Neural cell (in vitro differentiated cells): ENCODE data around the gene SIM1. TPM values are rescaled to one million over a fixed set of nuclear protein-coding genes. Genes with fewer than 3 reads are reported as not detected.

Source experiments
- H2AFZ ChIP-seq: fragments of 200-600, 300-800 bp; sonication (generic), shearing (Covaris generic); 2 replicates; pipeline ENCODE4 v1.6.0; 2014; ENCODE audit warnings: low read depth, mild to moderate bottlenecking, antibody characterized with exemption, low read length, moderate library complexity
- H3F3A ChIP-seq: fragments of 200-600 bp; shearing (Covaris generic); 2 replicates; pipeline ENCODE4 v1.6.1; 2016; ENCODE audit warnings: mild to moderate bottlenecking, moderate library complexity, mixed read lengths, antibody characterized with exemption, low read length; ENCODE audit not compliant: insufficient read depth, poor library complexity, severe bottlenecking
- H3K27ac ChIP-seq: fragments of 200-600, 300-800 bp; sonication (generic), shearing (Covaris generic); 2 replicates; pipeline ENCODE4 v1.5.1; 2014; ENCODE audit warnings: mild to moderate bottlenecking, low read length, moderate library complexity
- H3K27me3 ChIP-seq: fragments of 300-800, 200-600 bp; sonication (generic), shearing (Covaris generic); 2 replicates; pipeline ENCODE4 v1.6.0; 2014; ENCODE audit warnings: mild to moderate bottlenecking, low read depth, low read length, moderate library complexity; ENCODE audit not compliant: insufficient read depth
- H3K36me3 ChIP-seq: fragments of 300-800, 200-600 bp; sonication (generic), shearing (Covaris generic); 2 replicates; pipeline ENCODE4 v1.5.1; 2014; ENCODE audit warnings: mild to moderate bottlenecking, antibody characterized with exemption, low read length, moderate library complexity; ENCODE audit not compliant: insufficient read depth
- H3K4me2 ChIP-seq: fragments of 300-800, 200-600 bp; sonication (generic), shearing (Covaris generic); 2 replicates; pipeline ENCODE4 v1.6.0; 2014; ENCODE audit warnings: mild to moderate bottlenecking, low read length
- H3K4me3 ChIP-seq: fragments of 300-800, 200-600 bp; sonication (generic), shearing (Covaris generic); 2 replicates; pipeline ENCODE4 v1.5.1; 2014; ENCODE audit warnings: mild to moderate bottlenecking, low read length, moderate library complexity
- H3K79me2 ChIP-seq: fragments of 200-600 bp; shearing (Covaris generic); replicated peaks from 2 replicates; pipeline ENCODE4 v1.6.0; 2014; ENCODE audit warnings: mild to moderate bottlenecking, low read length, moderate library complexity; ENCODE audit not compliant: insufficient read depth
- H3K9ac ChIP-seq: fragments of 300-800, 200-600 bp; sonication (generic), shearing (Covaris generic); 2 replicates; pipeline ENCODE4 v1.6.1; 2016; ENCODE audit warnings: mild to moderate bottlenecking, low read length, mixed read lengths
- H3K9me2 ChIP-seq: fragments of 200-600 bp; shearing (Covaris generic); 2 replicates; pipeline ENCODE4 v1.6.1; 2016; ENCODE audit warnings: mild to moderate bottlenecking, low read length, mixed read lengths; ENCODE audit not compliant: insufficient read depth
- H3K9me3 ChIP-seq: fragments of 200-600, 300-800 bp; sonication (generic), shearing (Covaris generic); 2 replicates; pipeline ENCODE4 v1.6.1; 2016; ENCODE audit warnings: mild to moderate bottlenecking, mixed run types, low read length, moderate library complexity, mixed read lengths
- H4K20me1 ChIP-seq: fragments of 200-600 bp; shearing (Covaris generic); 2 replicates; pipeline ENCODE4 v1.6.1; 2016; ENCODE audit warnings: mild to moderate bottlenecking, mixed run types; ENCODE audit not compliant: insufficient read depth
- CTCF ChIP-seq: fragments of 450-650 bp; IDR thresholded peaks from 2 replicates; pipeline ENCODE4 v1.5.1; 2014; ENCODE audit warnings: antibody characterized with exemption, mild to moderate bottlenecking, moderate library complexity; ENCODE audit not compliant: poor library complexity, severe bottlenecking
- EP300 ChIP-seq: fragments of 450-650 bp; conservative IDR thresholded peaks from 2 replicates; pipeline ENCODE4 v1.6.1; 2014; ENCODE audit warnings: antibody characterized with exemption, mild to moderate bottlenecking, moderate library complexity; ENCODE audit not compliant: poor library complexity, severe bottlenecking
- EZH2 ChIP-seq: fragments of 200-600, 300-800 bp; shearing (Covaris generic), sonication (generic); IDR thresholded peaks from 2 replicates; pipeline ENCODE4 v1.6.1; 2014; ENCODE audit warnings: antibody characterized with exemption, low read length, borderline replicate concordance, mild to moderate bottlenecking; ENCODE audit not compliant: insufficient read depth, poor library complexity, severe bottlenecking
- MXI1 ChIP-seq: fragments of 450-650 bp; conservative IDR thresholded peaks from 2 replicates; pipeline ENCODE4 v1.6.1; 2014; ENCODE audit warnings: antibody characterized with exemption, mild to moderate bottlenecking; ENCODE audit not compliant: poor library complexity, severe bottlenecking
- POLR2AphosphoS5 ChIP-seq: IDR thresholded peaks from 2 replicates; pipeline ENCODE4 v1.6.1; 2012
- RAD21 ChIP-seq: fragments of 450-650 bp; conservative IDR thresholded peaks from 2 replicates; pipeline ENCODE4 v1.6.1; 2014; ENCODE audit warnings: antibody characterized with exemption, mild to moderate bottlenecking, moderate library complexity
- SMC3 ChIP-seq: fragments of 450-650 bp; conservative IDR thresholded peaks from 2 replicates; pipeline ENCODE4 v1.6.1; 2014; ENCODE audit warnings: antibody characterized with exemption, mild to moderate bottlenecking, moderate library complexity; ENCODE audit not compliant: poor library complexity
- TAF1 ChIP-seq: IDR thresholded peaks from 2 replicates; pipeline ENCODE4 v1.6.1; 2012; ENCODE audit warnings: low read depth
- polyA plus RNA-seq: library from polyadenylated mRNA; depleted of rRNA; stranded (reverse); fragments of >200 nt; gene quantifications from 2 replicates; pipeline ENCODE4 v1.2.3, GENCODE V29; 2014
- TF ChIP-seq, protein P1 (sequence below): IDR thresholded peaks from 2 replicates; pipeline ENCODE4 v1.6.1; 2012; ENCODE audit warnings: borderline replicate concordance

The SIM1 gene
- polyA plus RNA-seq, 1 donor from 2014 or later: not detected

DNA sequence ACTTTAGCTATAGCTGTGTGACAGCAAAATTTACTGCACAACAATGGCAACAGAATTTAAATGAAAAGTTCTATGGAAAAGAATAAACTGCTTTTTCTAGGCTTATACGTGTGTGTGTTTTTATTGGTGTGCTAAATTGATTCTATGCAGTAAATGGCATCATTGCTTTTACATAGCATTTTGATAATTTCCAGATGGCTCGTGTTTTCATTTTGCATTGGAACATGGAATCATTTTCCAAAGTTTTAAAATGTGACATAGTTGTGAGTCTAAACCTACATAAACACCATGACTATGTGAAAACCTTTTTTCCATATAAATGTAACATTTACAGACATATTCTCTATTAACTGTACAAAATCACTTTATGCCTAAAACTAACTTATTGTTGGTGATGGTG lies 127.8 kb downstream of the SIM1 start:
- Histone ChIP-seq H3K9me2 (no peaks in the 10 kb centered on the region), H3K27me3 (no peaks in the 10 kb centered on the region), H3K79me2 (no peaks in the 10 kb centered on the region), H3K27ac (no peak overlapping the region), H3F3A (no peaks in the 10 kb centered on the region), H3K9me3 (no peaks in the 10 kb centered on the region), H3K4me2 (no peak overlapping the region), H3K9ac (no peak overlapping the region), H3K36me3 (no peaks in the 10 kb centered on the region), H2AFZ (no peak overlapping the region), H4K20me1 (no peaks in the 10 kb centered on the region), H3K4me3 (no peak overlapping the region)
- TF ChIP-seq RAD21 (no peak), POLR2AphosphoS5 (no peak), EZH2 (no peak), MXI1 (no peak), CTCF (no peak), SMC3 (no peak), EP300 (no peak), TAF1 (no peak)
- TF ChIP-seq, protein P1, sequence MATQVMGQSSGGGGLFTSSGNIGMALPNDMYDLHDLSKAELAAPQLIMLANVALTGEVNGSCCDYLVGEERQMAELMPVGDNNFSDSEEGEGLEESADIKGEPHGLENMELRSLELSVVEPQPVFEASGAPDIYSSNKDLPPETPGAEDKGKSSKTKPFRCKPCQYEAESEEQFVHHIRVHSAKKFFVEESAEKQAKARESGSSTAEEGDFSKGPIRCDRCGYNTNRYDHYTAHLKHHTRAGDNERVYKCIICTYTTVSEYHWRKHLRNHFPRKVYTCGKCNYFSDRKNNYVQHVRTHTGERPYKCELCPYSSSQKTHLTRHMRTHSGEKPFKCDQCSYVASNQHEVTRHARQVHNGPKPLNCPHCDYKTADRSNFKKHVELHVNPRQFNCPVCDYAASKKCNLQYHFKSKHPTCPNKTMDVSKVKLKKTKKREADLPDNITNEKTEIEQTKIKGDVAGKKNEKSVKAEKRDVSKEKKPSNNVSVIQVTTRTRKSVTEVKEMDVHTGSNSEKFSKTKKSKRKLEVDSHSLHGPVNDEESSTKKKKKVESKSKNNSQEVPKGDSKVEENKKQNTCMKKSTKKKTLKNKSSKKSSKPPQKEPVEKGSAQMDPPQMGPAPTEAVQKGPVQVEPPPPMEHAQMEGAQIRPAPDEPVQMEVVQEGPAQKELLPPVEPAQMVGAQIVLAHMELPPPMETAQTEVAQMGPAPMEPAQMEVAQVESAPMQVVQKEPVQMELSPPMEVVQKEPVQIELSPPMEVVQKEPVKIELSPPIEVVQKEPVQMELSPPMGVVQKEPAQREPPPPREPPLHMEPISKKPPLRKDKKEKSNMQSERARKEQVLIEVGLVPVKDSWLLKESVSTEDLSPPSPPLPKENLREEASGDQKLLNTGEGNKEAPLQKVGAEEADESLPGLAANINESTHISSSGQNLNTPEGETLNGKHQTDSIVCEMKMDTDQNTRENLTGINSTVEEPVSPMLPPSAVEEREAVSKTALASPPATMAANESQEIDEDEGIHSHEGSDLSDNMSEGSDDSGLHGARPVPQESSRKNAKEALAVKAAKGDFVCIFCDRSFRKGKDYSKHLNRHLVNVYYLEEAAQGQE: no peak

DNA sequence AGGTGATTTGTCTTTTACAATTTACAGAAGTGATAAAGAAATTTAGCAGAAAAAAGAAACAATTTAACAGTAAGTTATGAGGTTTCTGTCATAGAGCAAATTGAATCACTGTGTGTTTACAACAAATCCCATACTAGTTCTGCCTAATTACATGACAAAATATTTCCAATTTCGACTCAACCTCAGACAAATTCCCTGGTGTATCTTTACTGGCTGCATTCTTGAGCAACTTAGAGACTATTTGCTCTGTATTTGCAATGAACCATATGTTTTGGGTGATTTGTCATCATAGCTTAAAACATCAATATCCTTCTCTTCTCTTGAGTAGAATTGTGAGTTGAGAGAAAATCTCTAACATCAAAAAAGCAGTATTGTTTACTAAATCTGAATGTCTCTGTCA lies 128.7 kb downstream of the SIM1 start:
- H3K9me2 ChIP-seq: no peaks in the 10 kb centered on the region
- H3F3A ChIP-seq: no peaks in the 10 kb centered on the region
- no peaks in the 10 kb centered on the region for H3K79me2 ChIP-seq
- H3K4me3 ChIP-seq: no peak overlapping the region
- H3K36me3 ChIP-seq: no peaks in the 10 kb centered on the region
- H3K9ac ChIP-seq: no peak overlapping the region
- H3K9me3 ChIP-seq: no peaks in the 10 kb centered on the region
- H2AFZ ChIP-seq: no peak overlapping the region
- H4K20me1 ChIP-seq: no peaks in the 10 kb centered on the region
- H3K4me2 ChIP-seq: no peak overlapping the region
- H3K27ac ChIP-seq: no peak overlapping the region
- H3K27me3 ChIP-seq: no peaks in the 10 kb centered on the region
- no peak for TF ChIP-seq MXI1
- TF ChIP-seq POLR2AphosphoS5: no peak
- no peak for TF ChIP-seq EP300
